Stimulated activated CD4-positive, alpha-beta T cell treated with anti-CD3 and anti-CD28 coated beads, Interleukin-4, amount 100 ng/mL, for 48 hours (primary cell): ENCODE results near the gene DMPK.

Experiments
- DNase-seq, 2 donors: peaks; one replicate each; pipeline ENCODE4 v3.0.0-alpha.2; 2020; ENCODE audit warnings: low read depth in 2 of 2

The DMPK gene, protein sequence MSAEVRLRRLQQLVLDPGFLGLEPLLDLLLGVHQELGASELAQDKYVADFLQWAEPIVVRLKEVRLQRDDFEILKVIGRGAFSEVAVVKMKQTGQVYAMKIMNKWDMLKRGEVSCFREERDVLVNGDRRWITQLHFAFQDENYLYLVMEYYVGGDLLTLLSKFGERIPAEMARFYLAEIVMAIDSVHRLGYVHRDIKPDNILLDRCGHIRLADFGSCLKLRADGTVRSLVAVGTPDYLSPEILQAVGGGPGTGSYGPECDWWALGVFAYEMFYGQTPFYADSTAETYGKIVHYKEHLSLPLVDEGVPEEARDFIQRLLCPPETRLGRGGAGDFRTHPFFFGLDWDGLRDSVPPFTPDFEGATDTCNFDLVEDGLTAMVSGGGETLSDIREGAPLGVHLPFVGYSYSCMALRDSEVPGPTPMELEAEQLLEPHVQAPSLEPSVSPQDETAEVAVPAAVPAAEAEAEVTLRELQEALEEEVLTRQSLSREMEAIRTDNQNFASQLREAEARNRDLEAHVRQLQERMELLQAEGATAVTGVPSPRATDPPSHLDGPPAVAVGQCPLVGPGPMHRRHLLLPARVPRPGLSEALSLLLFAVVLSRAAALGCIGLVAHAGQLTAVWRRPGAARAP

DNA sequence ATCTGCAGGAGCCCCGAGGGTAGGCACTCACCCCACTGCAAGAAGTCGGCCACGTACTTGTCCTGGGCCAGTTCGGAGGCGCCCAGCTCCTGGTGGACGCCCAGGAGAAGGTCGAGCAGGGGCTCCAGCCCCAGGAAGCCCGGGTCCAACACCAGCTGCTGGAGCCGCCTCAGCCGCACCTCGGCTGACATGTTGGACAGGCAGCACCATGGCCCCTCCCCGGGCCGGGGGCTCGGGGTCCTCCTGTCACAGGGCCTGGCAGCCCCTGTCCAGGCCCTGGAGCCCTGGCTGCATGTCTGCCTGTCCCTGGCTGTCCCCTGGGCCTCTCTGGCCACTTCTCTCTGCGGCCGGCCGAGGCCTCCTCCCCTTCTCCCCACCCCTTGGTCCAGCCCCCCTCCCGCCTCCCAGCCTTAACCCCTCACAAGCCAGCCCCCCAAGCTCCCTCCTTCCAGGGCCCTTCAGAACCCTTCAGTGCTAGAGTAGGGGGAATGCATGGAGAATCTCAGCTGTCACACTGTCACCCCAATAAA is at the start of gene DMPK:
Gene DMPK, minus strand, starts transcription at position 329 of the 530 bp plus-strand sequence. Its CDS starts 138 bp downstream, at position 191.
- no peak for DNase-seq

DNA sequence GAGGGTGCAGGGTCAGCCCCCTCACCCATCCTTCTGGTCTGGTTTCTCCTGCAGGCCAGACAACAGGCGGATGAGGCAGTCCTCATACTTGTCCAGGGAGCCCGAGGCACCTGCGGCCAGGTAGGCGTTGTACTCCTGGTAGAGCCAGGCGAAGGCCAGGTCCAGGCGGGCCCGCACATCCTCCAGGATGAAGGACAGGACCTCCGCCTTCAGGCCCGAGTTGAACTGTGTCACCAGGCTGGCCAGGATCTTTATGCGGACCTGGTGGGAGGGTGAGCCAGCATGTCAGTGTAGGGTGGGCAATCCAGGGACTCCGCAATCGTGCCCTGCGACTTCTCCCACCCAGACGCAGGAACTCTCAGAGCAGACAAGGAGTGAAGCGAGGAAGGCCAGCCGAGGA is 46.7 kb upstream of the DMPK start:
- DNase-seq = no peak

DNA sequence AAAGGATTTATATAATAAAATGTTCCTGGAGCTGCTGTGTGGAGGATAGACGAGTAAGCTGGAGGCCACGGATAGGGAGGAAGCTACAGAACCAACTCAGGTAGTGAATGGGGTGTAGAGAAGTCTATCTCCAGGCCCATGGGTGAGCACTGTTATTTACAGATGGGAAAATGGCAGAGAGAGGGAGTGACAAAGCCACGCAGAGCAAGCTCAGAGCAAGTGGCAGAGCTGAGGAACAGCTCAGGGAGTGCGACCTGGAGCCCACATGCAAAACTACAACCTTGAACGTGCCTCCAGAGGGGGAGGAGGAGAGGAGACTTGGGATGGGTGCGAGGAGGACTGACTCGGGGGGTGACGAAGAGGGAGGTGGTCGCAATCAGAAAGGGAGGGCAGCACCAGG is 46.2 kb upstream of the DMPK start:
- no peak for DNase-seq

DNA sequence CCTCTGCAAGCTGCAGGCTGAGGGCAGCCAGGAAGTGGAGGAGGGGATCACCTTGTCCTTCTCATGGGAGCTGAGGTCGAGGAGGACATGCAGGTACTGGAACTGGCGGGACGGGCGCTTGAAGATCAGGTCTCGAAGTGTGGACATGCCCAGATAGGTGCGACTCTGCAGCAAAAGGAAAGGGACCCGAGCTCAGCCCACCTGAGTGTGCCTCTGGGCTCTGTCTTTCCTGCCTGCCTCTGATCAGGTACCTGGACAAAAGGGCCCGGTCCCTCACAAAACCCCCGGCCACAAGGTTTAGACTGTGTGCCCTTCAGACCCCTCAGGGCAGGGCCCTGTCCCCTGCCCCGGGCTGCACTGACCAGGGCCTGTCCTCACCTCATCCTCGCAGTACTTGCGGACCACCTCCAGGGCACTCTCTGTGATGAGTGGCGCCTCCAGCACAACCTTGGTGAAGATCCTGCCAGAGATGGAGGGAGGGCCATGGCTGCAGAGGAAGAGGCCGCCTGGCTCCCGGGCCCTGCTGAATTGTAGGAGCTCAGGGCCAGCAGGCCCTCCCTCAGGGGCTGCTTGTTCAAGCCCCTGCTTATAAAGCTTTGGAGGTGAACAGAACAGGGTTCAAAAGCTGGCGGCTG is 45.3 kb upstream of the DMPK start:
- no peak for DNase-seq

DNA sequence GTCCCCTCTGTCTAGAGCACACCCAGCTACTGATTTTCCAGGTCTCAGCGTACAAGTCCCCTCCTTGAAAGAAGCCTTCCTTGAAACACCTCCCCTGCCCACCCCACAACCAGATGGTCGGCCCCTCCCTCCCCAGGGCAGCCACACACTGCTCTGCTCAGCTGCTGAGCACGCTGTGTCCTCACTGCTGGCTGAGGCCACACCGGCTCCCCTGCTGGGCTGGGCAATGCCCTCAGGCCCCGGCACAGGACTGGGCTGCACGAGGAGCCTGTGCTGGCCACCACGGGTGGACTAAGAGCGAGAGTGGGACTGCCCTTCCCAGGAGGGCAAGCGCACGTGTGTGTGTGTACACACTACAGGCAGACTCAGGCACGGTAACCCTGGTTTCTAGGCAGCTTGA is 44.6 kb upstream of the DMPK start:
- DNase-seq = no peak

DNA sequence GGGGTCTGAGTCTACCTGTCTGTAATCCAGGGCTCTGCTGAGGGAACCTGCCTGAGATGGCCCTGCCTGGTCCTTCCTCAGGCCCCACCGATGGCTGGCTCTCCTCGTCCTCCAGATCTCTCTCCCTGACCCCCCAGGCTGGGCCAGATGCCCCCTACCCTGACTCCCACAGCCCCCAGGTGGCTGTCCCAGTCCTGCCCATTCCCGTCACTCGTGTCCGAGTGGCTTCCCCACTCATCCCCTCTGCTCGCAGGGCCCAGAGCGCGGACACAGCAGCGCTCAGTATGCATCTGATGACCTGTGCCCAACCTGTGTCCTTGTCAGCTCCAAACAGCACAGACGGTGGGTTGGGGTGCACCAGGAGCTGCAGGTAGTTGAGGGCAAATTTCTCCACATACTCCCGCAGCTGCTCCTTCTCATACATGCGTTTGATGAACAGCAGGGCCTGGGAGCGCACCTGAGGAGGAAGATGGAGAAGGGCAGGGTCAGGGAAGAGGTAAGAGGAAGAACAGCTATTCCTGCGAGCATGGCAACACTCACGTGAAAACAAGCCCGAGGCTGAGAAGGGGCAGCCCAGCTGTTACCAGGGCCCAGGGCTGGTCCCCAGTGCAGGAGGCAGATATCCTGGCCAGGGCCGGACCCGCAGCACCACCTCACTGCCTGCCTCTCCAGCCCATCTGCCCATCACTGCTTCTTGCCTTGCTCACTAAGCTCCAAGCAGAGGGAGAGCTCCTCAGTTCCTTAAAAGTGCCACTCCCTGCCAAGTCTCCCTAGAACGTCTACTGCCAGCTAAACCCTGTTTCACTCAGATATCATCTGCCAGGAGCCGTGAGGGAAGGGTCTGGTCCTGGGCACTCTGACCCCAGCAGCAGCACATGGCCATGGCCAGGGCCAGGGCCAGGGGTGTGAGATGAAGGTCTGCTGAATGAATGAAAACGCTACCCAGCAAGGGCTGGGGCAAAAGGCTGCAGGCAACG is 43.9 kb upstream of the DMPK start:
- no peak for DNase-seq

DNA sequence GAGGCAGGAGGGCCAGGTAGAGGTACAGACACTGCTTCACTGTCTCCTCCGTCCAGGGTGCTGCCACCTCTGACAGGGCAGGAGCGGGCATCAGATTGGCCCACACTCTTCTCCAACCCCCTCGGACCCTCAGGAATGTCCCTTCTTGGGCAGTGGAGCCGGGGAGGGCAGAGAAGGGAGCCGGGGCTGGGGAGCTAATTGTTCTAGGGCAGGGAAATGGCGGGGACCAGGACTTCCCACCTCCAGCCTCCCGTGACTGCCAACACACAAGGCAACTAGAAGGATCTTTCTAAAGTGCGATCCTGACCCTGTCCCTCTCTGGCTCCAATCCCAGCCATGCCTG is 42.9 kb upstream of the DMPK start:
- DNase-seq = no peak

DNA sequence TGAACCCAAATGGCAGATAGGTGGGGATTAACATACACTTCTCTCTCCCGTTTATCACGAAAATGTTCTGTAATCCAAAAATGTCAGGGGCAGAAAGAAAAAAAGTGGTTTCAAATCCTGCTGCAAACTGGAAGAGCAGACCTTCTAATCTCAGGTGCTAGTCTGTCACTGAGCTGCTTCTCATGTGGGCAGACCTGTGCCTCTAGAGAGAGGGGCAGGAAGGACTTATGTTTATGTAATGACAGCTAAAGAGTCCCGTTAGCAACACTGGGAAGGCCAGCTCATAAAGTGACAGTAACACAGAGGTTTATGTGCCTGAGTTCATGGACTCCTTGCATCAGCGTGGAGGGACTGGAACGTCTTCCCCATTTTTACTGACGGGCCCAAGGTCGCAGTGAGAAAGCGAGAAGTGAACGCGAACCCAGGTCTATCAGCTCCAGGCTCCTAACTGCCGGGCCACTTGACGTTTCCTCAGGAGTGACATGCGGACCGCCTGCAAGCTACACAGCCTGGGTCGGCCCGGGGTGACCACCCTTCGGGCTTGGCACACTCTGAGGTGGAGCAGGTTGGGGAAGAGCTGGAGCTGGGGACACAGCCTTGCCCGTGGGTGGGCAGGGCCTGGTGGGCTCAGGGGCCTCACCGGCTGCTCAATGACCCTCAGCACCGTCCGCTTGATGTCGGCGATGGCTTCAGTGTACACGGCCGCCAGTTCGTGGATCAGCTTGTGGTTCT is 42.4 kb upstream of the DMPK start:
- DNase-seq = no peak

DNA sequence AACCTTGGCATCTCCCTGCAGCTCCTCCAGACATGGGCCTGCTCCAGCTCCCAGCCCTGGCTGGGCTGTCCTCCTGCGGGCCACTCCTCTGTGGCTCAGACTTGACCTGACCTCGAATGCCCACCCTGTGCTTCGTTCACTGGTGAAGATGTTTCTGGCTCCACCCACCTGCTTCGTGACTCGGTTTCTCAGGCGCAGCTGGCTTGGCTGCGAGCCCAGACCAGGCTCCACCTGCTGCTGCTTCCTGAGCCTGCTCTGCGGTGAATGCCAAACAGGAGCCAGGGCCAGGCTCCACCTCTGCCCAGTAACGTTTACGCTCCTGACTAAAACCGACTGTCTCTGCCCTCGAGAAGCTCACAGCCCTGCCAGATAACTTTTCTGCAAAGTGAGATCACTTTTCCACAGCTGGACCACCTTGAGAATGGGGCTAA is 41.8 kb upstream of the DMPK start:
- DNase-seq = no peak

DNA sequence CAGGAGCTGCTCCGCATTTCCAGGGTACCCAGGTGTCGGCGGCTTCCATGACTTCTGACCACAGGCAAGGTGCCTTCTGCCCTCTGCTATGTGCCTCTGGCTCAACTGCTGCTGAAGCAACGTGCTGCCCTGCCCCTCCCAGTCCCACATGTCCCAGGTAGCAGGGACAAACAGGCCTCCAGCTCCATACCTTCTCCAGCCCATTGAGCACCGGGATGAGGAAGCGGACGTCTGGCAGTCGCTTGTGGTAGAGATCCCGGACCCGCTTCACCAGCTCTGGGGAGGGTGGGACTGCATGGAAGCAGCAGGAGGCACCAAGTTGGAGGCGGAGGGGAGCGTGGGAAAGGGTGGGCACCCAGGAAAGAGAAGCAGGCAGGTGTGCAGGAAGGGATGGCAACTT is 40.9 kb upstream of the DMPK start:
- DNase-seq = no peak

DNA sequence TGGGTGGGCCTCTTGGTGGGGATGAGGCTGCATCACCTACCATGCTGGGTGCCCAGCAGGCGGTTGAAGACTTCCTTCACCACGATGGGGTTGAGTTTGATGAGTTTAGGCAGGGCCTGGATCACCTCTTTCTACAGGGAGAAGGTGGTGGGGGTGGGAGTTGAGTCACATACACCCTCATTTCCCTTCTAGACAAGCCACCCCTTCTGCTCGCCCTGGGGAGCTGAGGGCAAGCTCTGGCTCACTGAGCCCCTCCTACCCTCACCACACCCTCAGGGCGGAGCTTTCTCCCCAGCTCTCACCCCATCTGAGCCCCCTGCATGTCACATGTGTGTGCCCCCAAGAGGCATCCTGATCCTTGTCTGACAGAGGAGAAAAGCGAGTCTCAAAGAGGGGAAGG is 40.4 kb upstream of the DMPK start:
- no peak for DNase-seq

DNA sequence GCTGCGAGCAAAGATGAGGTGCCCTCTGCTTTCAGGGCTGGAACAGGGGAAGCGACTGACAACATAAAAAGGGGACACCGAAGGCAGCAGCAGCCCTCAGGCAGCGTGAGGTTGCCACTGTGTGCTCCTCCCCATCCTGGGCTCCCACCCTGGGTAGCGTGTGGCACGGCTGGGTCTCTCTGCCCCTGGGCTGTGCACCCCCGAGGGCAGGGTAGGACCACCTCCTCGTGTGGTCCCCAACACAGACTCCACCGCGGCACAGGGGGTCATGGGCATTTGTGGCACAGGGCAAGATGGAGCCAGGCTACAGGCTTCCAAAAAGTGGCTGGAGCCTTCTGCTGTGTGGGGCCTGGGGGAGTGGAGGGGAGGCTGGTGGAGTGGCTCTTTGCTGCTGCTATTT is 39.3 kb upstream of the DMPK start:
- no peak for DNase-seq

DNA sequence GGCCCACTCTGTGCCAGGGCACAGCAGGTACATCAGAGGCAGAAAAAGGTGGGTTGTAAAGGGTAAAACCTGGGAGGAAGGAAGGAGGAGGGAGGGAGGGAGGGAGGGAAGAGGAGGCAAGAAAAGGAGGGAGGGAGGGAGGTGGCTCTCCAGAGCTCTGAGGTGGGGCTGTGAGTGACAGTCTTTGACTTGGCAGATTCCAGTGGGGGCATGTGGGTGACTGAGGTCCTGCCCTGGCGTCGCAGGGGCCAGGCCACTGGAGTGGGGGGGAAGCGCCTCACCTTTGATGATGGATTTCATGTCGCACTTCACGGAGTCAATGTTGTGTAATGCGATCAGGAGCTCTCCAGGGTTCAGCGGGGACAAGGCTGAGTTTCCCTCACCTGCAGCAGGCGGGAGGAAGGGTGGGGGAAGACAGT is 38.8 kb upstream of the DMPK start:
- DNase-seq = no peak

DNA sequence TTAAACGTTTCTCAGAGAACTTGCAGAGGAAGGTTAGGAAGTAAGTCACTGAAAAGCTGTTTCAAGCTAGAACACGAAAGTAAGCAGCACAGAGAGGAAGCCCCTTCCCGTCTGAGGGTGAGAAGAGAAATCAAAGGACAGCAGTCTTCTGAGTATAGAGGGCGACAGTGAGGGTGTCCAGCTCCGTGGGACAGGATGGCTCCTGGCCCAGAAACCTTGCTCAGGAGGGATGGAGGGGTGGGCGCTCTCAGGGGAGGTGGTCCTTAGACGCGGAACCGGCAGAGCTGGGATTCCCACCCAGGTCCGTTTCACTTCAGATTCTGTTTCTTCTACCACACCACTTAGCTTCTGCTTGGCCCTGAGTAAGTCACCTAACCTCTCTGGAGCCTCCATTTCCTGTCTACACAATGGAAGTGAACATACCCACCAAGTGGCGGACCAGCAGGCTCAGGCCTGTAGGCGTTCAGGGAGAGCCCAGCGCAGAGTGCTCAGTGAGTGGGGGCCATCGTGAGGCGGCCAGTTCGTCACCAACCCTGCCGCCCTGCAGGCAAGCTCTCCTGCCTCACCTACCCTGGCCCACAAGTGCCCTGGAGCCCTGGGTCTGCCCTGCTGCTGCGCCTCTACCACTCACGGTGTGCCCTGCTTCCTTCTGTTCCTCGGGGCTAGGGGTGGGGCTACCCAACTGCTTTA is 38.3 kb upstream of the DMPK start:
- no peak for DNase-seq

DNA sequence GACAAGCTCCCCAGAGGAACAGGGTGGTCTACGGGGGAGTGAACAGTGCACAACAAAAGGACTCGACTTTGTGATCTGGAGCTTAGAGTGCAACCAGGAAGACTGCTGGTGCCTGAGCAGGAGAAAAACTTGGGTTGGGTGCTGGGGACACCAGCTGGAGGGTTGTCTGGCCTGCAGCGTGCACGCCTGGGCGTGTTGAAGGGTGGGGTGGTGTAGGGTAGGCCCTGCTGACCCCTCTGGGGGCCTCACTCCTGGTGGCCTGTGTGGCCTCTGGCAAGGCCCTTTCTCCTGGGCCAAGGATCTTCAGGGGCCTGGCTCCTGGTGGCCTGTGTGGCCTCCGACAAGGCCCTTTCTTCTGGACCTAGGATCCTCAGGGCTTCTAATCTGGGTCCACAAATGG is 37.5 kb upstream of the DMPK start:
- no peak for DNase-seq

DNA sequence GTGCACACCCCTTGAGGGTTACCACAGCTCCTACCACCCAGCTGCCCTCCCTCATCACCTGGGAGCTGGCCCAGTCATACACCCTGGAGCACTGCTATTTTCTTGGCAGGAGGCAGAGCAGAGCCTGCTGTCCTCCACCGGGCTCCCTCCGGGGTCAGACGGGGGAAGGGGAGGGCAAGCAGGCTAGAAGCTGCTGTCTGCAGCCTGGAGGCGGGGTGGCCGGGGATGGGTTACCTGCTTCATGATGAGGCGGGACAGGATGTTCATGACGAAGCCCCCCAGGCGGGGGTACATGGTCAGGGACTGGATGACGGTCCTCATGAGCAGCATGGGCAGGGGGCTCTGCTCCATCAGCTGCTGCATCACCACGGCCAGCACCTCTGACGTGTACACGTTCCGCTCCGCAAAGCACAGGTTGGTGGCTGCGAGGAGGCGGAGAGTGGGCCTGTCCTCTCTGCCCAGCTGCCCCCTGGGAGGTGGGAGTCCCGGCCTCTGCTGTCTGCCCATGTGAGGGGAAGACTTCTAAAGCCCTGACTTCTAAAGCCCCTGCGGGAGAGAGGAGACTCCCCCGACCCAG is 35.5 kb upstream of the DMPK start:
- DNase-seq = no peak

DNA sequence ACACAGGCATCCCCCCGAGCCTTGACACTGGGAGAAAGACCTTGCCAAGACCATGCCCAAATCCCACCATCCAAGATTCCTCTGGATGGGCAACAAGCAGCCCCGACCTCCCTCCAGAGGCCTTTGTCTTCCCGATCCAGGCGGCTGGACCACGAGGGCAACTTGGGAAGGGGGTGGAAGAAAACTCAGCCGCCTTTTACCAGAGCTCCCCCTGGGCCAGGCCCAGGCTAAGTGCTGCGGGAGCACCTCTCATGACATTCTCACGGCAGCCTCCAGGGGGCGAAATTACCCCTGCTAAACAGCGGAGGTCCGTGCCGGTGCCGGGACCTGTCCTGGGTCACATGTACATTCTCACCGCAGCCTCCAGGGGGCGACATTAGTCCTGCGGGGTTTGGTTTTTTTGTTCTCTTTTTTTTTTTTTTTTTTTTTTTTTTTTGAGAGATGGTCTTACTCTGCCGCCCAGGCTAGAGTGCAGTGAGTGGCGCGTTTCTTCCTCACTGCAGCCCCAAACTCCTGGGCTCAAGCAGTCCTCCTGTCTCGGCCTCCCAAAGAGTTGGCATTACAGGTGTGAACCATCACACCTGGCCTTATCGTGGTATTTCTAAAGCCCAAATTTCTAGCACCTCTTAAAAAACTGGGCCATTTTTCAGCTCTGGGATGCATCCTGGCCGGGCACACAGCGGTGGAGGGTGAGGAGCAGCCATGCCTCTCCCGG is 34.9 kb upstream of the DMPK start:
- peak; percentile 96 to 99 for DNase-seq

DNA sequence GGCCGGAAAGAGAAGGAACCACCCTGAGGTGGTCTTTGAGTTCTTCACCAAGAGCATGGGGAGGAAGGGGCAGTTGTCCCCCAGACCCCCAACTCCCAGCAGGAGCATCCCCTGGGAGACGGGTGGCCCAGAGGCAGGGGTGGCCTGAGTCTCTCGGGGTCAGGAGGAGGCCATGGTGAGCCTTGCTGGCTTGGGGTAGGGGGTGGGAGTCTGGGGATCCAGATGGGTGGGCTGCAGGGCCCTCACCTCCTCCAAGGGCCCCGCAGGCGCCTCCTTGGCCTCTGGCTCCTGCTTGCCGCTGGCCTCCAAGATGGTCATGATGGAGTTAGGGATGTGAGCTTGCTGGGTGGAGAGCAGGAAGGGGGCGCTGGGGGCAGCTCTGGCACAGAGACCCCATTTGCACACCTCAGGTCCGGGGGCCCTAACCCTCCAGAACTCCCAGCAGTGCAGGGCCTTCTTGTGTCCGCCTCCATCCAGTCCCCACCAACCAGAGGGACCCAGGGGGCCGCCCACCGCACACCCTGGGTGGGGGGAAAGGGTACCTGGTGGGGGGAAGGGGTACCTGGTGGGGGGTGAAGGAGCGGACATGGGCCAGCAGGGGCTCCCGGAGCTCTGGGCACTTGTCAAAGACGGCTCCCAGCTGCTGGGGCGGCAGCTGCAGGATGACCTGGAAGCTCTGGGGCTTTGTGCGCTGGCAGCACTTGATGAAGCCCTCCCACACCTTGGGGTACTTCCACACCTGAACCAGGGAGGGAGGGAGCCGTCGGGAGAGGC is 34.1 kb upstream of the DMPK start:
- no peak for DNase-seq
